Measurements from ENCODE around the gene COBL. TPM values are rescaled to one million over a fixed set of nuclear protein-coding genes. Genes with fewer than 3 reads are reported as not detected.

Gene COBL
- total RNA-seq, 1 experiment from 2014 or later, result 8.6 TPM

DNA sequence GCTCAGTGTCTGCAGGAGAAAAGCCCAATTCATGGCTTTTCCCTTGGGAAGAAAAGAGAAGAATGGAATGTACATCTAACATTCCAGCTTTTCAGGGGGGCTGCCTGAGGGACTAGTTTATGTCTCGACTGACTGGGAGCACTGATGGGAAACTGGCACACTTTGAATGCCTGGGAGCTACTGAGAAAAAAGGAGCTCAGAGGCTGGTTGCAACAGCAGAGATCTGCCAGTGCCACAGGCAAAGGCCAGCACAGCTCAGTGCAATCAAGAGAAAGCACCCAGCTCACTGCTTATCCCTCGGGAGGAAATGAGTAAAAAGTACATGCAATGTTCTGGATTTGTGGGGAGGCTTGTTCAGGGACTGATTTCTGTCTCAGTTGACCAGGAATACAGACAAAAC is 226.2 kb downstream of the COBL start:
- no peaks in the 10 kb centered on the region for H3K27me3 ChIP-seq (ENCODE audit: low read length)
- peaks cover 15% of the 10 kb centered on the region for H3K4me1 ChIP-seq (ENCODE audit: insufficient read depth, low read length)
- TF ChIP-seq EZH2 (IDR thresholded peaks at IDR 0.05; ENCODE audit: low read length, unreplicated experiment), result no peak
- TF ChIP-seq EZH2phosphoT487 (IDR thresholded peaks at IDR 0.05; ENCODE audit: borderline replicate concordance, low read length), result no peak
- TF ChIP-seq, protein P1, sequence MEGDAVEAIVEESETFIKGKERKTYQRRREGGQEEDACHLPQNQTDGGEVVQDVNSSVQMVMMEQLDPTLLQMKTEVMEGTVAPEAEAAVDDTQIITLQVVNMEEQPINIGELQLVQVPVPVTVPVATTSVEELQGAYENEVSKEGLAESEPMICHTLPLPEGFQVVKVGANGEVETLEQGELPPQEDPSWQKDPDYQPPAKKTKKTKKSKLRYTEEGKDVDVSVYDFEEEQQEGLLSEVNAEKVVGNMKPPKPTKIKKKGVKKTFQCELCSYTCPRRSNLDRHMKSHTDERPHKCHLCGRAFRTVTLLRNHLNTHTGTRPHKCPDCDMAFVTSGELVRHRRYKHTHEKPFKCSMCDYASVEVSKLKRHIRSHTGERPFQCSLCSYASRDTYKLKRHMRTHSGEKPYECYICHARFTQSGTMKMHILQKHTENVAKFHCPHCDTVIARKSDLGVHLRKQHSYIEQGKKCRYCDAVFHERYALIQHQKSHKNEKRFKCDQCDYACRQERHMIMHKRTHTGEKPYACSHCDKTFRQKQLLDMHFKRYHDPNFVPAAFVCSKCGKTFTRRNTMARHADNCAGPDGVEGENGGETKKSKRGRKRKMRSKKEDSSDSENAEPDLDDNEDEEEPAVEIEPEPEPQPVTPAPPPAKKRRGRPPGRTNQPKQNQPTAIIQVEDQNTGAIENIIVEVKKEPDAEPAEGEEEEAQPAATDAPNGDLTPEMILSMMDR (conservative IDR thresholded peaks at IDR 0.05; ENCODE audit: low read depth, low read length), result no peak
- H4K20me1 ChIP-seq (ENCODE audit: low read length), result no peaks in the 10 kb centered on the region
- intact Hi-C loops (cut with micrococcal nuclease), result no loop called here
- H3K27ac ChIP-seq (ENCODE audit: low read length), result no peak overlapping the region
- CTCF ChIA-PET, result no interaction called here
- no peak for DNase-seq
- H3K36me3 ChIP-seq (ENCODE audit: low read depth, low read length), result no peaks in the 10 kb centered on the region
- no TSS peak for BruUV-seq (replicated peaks)
- no peaks in the 10 kb centered on the region for H3K79me2 ChIP-seq (ENCODE audit: low read length)
- H3K9me2 ChIP-seq (replicated peaks; ENCODE audit: low read length), result no peaks in the 10 kb centered on the region
- H2AFZ ChIP-seq (ENCODE audit: low read length), result no peak overlapping the region
- POLR2A ChIA-PET (ENCODE audit: unreplicated experiment), result interaction anchor here (0.6 kb wide), 1 partner anchor 291 kb away, joined by 3 read pairs; no protein-coding TSS in a partner anchor
- no peak overlapping the region for H3K4me3 ChIP-seq (ENCODE audit: low read length)
- no peak overlapping the region for H3K9ac ChIP-seq (ENCODE audit: low read length)
- ATAC-seq, result no peak
- H3F3A ChIP-seq (ENCODE audit: low read length, unreplicated experiment), result no peaks in the 10 kb centered on the region
- no peak overlapping the region for H3K4me2 ChIP-seq (ENCODE audit: low read length)
- H3K9me3 ChIP-seq (ENCODE audit: low read length), result no peaks in the 10 kb centered on the region

DNA sequence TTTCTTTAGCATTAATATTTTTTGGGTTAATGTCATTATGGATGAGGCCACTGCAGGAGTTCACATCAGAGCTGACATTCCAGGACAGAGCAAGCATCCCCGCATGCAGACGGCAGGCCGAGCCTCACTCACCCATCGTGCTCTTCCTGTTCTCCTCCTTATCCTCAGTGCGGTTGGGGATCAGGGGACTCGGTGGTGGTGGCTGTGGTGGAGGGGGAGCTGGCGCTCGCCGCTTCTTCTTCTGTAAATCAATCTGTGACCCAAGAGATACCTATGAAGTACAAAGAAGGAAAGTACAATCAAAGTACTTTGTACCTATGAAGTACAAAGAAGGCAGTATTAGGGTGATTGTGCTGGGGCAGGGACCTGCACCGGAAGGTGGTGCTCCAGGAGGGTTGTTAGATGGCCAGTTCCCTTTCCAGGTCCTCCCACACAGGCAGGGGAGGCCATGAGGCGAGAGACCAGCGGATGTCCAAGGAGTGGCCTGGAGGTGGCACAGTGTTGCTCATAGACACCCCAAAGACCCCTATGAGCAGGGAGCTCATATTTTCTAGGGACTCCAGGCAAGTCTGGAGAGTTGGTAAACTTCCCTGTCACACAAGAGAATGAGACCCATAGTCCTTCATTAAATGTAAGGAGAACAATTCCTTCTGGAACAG is 231.4 kb downstream of the COBL start:
- Histone ChIP-seq H3F3A (ENCODE audit: low read length, unreplicated experiment) (no peaks in the 10 kb centered on the region), H3K4me1 (ENCODE audit: insufficient read depth, low read length) (peaks cover 15% of the 10 kb centered on the region), H3K9me2 (replicated peaks; ENCODE audit: low read length) (no peaks in the 10 kb centered on the region), H3K4me3 (ENCODE audit: low read length) (no peak overlapping the region), H3K79me2 (ENCODE audit: low read length) (no peaks in the 10 kb centered on the region), H3K9ac (ENCODE audit: low read length) (no peak overlapping the region), H3K4me2 (ENCODE audit: low read length) (no peak overlapping the region), H3K9me3 (ENCODE audit: low read length) (no peaks in the 10 kb centered on the region), H4K20me1 (ENCODE audit: low read length) (no peaks in the 10 kb centered on the region), H2AFZ (ENCODE audit: low read length) (no peak overlapping the region), H3K27ac (ENCODE audit: low read length) (no peak overlapping the region), H3K27me3 (ENCODE audit: low read length) (no peaks in the 10 kb centered on the region), H3K36me3 (ENCODE audit: low read depth, low read length) (no peaks in the 10 kb centered on the region)
- POLR2A ChIA-PET (ENCODE audit: unreplicated experiment), result no interaction called here
- no TSS peak for BruUV-seq (replicated peaks)
- no peak for TF ChIP-seq EZH2 (IDR thresholded peaks at IDR 0.05; ENCODE audit: low read length, unreplicated experiment)
- TF ChIP-seq, protein P1 (conservative IDR thresholded peaks at IDR 0.05; ENCODE audit: low read depth, low read length), result no peak
- no peak for TF ChIP-seq EZH2phosphoT487 (IDR thresholded peaks at IDR 0.05; ENCODE audit: borderline replicate concordance, low read length)
- CTCF ChIA-PET, result interaction anchor here (0.5 kb wide), 1 partner anchor 56 kb away, joined by 7 read pairs; no protein-coding TSS in a partner anchor
- no peak for DNase-seq
- ATAC-seq, result no peak
- intact Hi-C loops (cut with micrococcal nuclease), result no loop called here

DNA sequence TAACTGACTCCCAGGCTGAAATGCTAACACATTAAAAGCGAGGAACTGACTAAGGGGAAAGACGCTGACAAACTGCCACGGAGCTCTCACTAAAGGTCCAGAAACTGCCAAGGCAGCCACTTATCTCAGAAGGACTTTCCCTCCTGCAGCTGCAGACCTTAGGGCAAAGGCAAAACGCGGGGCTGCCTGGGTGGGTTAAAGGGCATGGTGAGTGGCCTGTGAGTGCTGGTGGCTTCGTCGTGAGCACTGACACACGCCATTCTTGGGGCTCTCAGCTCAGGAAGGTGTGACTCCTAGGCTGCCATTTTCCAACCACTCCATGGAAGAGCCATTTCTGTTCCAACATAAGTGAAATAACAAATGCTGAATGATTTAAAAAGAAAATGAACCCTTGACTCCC is 232.5 kb downstream of the COBL start:
- Histone ChIP-seq H3K27me3 (ENCODE audit: low read length) (no peaks in the 10 kb centered on the region), H3K79me2 (ENCODE audit: low read length) (no peaks in the 10 kb centered on the region), H3K9me3 (ENCODE audit: low read length) (no peaks in the 10 kb centered on the region), H3F3A (ENCODE audit: low read length, unreplicated experiment) (no peaks in the 10 kb centered on the region), H3K4me2 (ENCODE audit: low read length) (no peak overlapping the region), H3K27ac (ENCODE audit: low read length) (no peak overlapping the region), H3K4me1 (ENCODE audit: insufficient read depth, low read length) (peaks cover 10% of the 10 kb centered on the region), H3K9ac (ENCODE audit: low read length) (no peak overlapping the region), H3K4me3 (ENCODE audit: low read length) (no peak overlapping the region), H2AFZ (ENCODE audit: low read length) (no peak overlapping the region), H4K20me1 (ENCODE audit: low read length) (no peaks in the 10 kb centered on the region), H3K9me2 (replicated peaks; ENCODE audit: low read length) (no peaks in the 10 kb centered on the region), H3K36me3 (ENCODE audit: low read depth, low read length) (no peaks in the 10 kb centered on the region)
- ChIA-PET POLR2A (ENCODE audit: unreplicated experiment) (no interaction called here), CTCF (no interaction called here)
- no peak for DNase-seq
- no peak for ATAC-seq
- BruUV-seq (replicated peaks), result no TSS peak
- no peak for TF ChIP-seq EZH2 (IDR thresholded peaks at IDR 0.05; ENCODE audit: low read length, unreplicated experiment)
- TF ChIP-seq EZH2phosphoT487 (IDR thresholded peaks at IDR 0.05; ENCODE audit: borderline replicate concordance, low read length), result no peak
- TF ChIP-seq, protein P1 (conservative IDR thresholded peaks at IDR 0.05; ENCODE audit: low read depth, low read length), result no peak
- intact Hi-C loops (cut with micrococcal nuclease), result no loop called here

All from PC-3 (cell line).